Epithelial cell of proximal tubule (primary cell): ENCODE measurements around the gene BMPER. TPM values are rescaled to one million over a fixed set of nuclear protein-coding genes. Genes with fewer than 3 reads are reported as not detected.

Experiments
- DNase-seq: peaks from one replicate; pipeline ENCODE4 v3.0.0-alpha.2; 2011; ENCODE audit warnings: low read depth
- H3K4me3 ChIP-seq: 2 replicates; pipeline ENCODE4 v1.5.1; 2011; ENCODE audit warnings: low read depth, mild to moderate bottlenecking, low read length
- CTCF ChIP-seq: conservative IDR thresholded peaks from 2 replicates; pipeline ENCODE4 v1.5.1; 2012; ENCODE audit warnings: low read depth, mild to moderate bottlenecking, low read length
- total RNA-seq: library from RNA; depleted of rRNA; stranded (reverse); fragments of >200 nt; gene quantifications from 2 replicates; pipeline ENCODE4 v1.2.3, GENCODE V29; 2015

The BMPER gene
- total RNA-seq, 1 donor from 2014 or later, result 0.29 TPM

DNA sequence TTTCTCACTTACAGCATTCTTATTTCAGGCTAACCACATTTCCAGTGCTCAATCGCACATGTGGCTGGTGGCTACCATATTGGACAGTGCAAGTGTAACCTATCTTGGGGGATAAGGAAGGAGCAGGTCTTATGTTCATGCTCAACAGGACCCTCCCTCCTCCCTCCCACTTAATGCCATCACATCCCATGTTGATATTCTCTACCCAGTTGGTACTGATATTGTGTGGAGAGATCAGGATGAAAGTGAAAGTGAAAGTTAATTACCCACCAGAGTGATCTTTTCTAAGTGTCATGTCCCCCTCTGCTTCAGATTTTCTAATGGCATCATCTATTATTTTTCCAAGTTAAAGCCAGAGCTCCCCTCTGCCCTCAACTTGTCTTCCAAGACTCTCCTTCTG, 91.6 kb downstream of the BMPER start:
- no peak overlapping the region for H3K4me3 ChIP-seq
- no peak for DNase-seq
- no peak for TF ChIP-seq CTCF

- H3K4me3 ChIP-seq, result no peak overlapping the region
- TF ChIP-seq CTCF, result no peak
- no peak for DNase-seq
These were observed 93.1 kb downstream of the BMPER start for GRCh38 chr7:33998476-33998875.

GRCh38 chr7:34011017-34011695, 105.8 kb downstream of the BMPER start:
- no peak for DNase-seq
- TF ChIP-seq CTCF, result no peak
- no peak overlapping the region for H3K4me3 ChIP-seq

DNA sequence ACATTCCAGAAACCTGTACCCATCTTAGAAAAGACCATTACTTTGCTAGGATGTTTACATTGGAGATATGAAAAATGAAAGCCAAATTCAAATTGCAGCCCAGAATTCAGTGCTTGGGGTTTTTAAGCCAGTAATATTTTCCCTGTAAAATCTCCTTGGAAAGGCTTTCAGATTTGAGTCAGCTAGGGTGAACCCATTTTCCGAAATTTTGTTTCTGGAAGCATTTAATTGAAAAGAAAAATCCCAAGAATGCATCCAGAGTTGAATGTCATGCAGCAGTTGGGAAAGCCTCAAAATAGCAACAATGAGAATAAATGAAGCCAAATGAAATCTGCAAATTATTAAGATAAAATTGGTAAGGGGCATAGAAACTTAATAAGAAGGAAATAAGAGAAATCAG, 106.4 kb downstream of the BMPER start:
- no peak for DNase-seq

GRCh38 chr7:34013421-34013820, 108.1 kb downstream of the BMPER start:
- TF ChIP-seq CTCF, result no peak
- DNase-seq, result no peak
- no peak overlapping the region for H3K4me3 ChIP-seq

More for the DNA sequence above, 106.4 kb downstream of the BMPER start:
- no peak for TF ChIP-seq CTCF
- no peak overlapping the region for H3K4me3 ChIP-seq

DNA sequence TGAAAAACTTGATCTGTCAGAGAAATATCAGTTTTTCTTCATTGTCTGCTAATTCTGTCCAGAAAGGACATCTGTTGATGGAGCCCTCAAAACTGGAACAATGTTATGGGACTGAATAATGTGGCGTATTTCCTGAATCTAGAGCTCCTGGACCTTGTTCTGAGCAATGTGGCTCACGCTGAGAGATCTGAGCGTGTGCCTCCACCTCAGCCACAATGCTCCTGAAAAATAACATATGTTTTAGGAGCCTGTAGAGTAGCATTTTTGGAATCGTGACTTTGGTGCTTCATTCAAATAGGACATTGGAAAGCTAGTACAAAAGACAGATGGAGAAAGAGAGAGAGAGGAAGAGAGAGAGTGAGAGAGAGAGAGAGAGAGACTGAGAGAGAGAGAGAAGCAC, 110.3 kb downstream of the BMPER start:
- H3K4me3 ChIP-seq, result no peak overlapping the region
- no peak for TF ChIP-seq CTCF

DNA sequence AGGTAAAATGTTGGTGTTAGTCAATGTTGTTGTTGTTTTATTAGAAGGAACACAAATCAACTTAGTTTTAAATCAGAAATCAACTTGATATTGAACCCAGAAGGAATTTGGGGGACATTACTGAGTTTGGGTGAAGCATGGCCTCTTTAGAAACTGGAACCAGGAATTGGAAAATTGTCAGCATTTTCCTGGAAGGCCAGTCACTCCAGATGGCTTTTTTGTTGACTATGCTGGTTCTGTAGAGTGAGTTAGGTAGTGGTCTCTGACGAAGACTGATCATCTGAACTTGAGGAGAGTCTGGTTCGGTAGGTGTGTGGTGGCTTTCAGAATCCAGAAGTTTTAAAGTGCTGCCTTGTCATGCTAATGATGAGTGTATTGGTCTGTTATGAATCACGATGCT, 111.5 kb downstream of the BMPER start:
- no peak overlapping the region for H3K4me3 ChIP-seq
- no peak for DNase-seq
- no peak for TF ChIP-seq CTCF

More for the DNA sequence above, 110.3 kb downstream of the BMPER start:
- no peak for DNase-seq
